ENCODE measurements around the gene TRAPPC8. TPM values are rescaled to one million over a fixed set of nuclear protein-coding genes. Genes with fewer than 3 reads are reported as not detected.

The TRAPPC8 gene
- total and polyA plus RNA-seq, 2 of the 13 experiments (the other 11 are each of a cell fraction or from before 2014, with no cell fraction given) = 34.6 to 50.8 TPM

DNA sequence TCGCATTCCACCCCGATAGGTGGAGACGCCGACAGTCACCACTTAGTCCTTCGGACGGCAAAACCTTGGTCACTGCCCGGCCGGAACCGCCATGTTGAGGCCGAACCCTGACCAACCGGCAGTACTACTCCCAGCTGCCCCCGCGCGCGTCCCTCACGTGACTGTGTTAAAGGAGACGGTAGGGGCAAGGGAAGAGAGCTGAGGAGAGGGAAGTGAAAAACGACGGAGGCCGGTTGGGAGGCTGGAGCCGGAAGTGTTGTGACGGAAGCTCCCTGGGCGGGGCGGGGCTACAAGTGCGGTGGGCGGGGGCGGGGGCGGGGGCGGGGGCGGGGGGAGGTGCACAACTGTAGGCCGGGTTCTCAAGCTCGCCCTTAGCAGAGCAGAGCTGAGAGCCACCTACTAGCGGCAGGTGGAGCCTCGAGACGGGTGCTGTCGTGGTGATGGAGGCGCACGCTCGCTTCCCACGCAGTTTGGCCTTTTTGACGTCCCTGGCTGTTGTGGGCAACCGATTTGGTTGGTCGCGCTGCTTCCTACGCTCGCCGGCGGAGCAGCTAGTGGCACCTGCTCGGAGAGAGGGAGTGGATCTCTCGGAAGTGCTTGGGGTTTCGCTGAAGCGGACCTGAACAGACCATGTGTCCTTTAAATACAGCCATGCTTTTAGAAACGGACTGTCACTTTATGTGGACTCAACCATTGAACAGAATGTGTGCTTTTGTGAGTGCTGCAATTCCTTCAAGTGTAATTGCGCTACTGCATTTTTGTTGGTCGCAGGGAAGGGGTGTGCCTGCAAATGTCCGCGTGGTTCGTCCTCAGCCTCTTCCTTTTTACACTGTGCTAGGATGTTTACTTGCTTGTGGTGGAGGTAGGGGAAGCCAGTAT, at the start of gene TRAPPC8 (continued):
- TF ChIP-seq ATF2 (CRISPR knock-in tag; IDR thresholded peaks at IDR 0.05) (peak; percentile 55; the same call in 1 of the 2 replicates), ZSCAN29 (CRISPR knock-in tag; conservative IDR thresholded peaks at IDR 0.05) (0 out of 2 replicates have a peak, but pooled peaks have one; percentile 64), ATRX (CRISPR knock-in tag; IDR thresholded peaks at IDR 0.05; ENCODE audit: borderline replicate concordance) (no peak), ZZZ3 (CRISPR knock-in tag; IDR thresholded peaks at IDR 0.05; ENCODE audit: borderline replicate concordance) (no peak; the same call in 1 of the 2 replicates), SP140L (CRISPR knock-in tag; IDR thresholded peaks at IDR 0.05; ENCODE audit: borderline replicate concordance) (no peak), ATM (IDR thresholded peaks at IDR 0.05; ENCODE audit: borderline replicate concordance) (no peak), ZNF513 (CRISPR knock-in tag; conservative IDR thresholded peaks at IDR 0.05) (no peak), STAT5B (CRISPR knock-in tag; IDR thresholded peaks at IDR 0.05) (no peak), ZNF382 (CRISPR knock-in tag; IDR thresholded peaks at IDR 0.05; ENCODE audit: borderline replicate concordance) (no peak), ZNF556 (CRISPR knock-in tag; IDR thresholded peaks at IDR 0.05; ENCODE audit: borderline replicate concordance) (0 out of 2 replicates have a peak, but pooled peaks have one; percentile 55), NR2F6 (IDR thresholded peaks at IDR 0.05) (no peak), NR2F6 (CRISPR knock-in tag; IDR thresholded peaks at IDR 0.05) (no peak), ZFX (CRISPR knock-in tag; IDR thresholded peaks at IDR 0.05; ENCODE audit: low read depth) (peak; percentile 91), ZNF777 (CRISPR knock-in tag; IDR thresholded peaks at IDR 0.05) (peak; percentile 75), U2AF2 (IDR thresholded peaks at IDR 0.05; ENCODE audit: low read depth, low read length) (no peak), YEATS2 (CRISPR knock-in tag; IDR thresholded peaks at IDR 0.05; ENCODE audit: borderline replicate concordance) (peak; percentile 72; the same call in 1 of the 2 replicates), ZNF740 (CRISPR knock-in tag; IDR thresholded peaks at IDR 0.05) (peak; percentile 78), HNF4G (IDR thresholded peaks at IDR 0.05; ENCODE audit: borderline replicate concordance, low read depth, low read length) (0 out of 2 replicates have a peak, but pooled peaks have one; percentile 17), HNF4G (CRISPR knock-in tag; IDR thresholded peaks at IDR 0.05; ENCODE audit: borderline replicate concordance, low read depth) (no peak)
- TF ChIP-seq, protein P1, sequence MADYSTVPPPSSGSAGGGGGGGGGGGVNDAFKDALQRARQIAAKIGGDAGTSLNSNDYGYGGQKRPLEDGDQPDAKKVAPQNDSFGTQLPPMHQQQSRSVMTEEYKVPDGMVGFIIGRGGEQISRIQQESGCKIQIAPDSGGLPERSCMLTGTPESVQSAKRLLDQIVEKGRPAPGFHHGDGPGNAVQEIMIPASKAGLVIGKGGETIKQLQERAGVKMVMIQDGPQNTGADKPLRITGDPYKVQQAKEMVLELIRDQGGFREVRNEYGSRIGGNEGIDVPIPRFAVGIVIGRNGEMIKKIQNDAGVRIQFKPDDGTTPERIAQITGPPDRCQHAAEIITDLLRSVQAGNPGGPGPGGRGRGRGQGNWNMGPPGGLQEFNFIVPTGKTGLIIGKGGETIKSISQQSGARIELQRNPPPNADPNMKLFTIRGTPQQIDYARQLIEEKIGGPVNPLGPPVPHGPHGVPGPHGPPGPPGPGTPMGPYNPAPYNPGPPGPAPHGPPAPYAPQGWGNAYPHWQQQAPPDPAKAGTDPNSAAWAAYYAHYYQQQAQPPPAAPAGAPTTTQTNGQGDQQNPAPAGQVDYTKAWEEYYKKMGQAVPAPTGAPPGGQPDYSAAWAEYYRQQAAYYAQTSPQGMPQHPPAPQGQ (CRISPR knock-in tag; IDR thresholded peaks at IDR 0.05; ENCODE audit: borderline replicate concordance) = no peak
- TF ChIP-seq, protein P2, sequence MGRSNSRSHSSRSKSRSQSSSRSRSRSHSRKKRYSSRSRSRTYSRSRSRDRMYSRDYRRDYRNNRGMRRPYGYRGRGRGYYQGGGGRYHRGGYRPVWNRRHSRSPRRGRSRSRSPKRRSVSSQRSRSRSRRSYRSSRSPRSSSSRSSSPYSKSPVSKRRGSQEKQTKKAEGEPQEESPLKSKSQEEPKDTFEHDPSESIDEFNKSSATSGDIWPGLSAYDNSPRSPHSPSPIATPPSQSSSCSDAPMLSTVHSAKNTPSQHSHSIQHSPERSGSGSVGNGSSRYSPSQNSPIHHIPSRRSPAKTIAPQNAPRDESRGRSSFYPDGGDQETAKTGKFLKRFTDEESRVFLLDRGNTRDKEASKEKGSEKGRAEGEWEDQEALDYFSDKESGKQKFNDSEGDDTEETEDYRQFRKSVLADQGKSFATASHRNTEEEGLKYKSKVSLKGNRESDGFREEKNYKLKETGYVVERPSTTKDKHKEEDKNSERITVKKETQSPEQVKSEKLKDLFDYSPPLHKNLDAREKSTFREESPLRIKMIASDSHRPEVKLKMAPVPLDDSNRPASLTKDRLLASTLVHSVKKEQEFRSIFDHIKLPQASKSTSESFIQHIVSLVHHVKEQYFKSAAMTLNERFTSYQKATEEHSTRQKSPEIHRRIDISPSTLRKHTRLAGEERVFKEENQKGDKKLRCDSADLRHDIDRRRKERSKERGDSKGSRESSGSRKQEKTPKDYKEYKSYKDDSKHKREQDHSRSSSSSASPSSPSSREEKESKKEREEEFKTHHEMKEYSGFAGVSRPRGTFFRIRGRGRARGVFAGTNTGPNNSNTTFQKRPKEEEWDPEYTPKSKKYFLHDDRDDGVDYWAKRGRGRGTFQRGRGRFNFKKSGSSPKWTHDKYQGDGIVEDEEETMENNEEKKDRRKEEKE (IDR thresholded peaks at IDR 0.05) = no peak
